B cell (primary cell): ENCODE results near the gene RALBP1. TPM values are rescaled to one million over a fixed set of nuclear protein-coding genes. Genes with fewer than 3 reads are reported as not detected.

Experiments
- ATAC-seq: fragments of 200-7000 bp; cut with Tn5 transposase; one replicate; pipeline ENCODE4 v1.10.0; 2021; ENCODE audit warnings: low read depth, mild to moderate bottlenecking, moderate number of reproducible peaks, moderate library complexity
- CTCF ChIA-PET: fragments of 350-600 bp; sonication (Branson Sonifier 250); formaldehyde crosslinking; loops from one replicate; lab custom pipeline; 2021; ENCODE audit warnings: antibody characterized with exemption, inconsistent platforms; lab: Charles Lee
- POLR2A ChIA-PET: fragments of 350-600 bp; sonication (Branson Sonifier 250); formaldehyde crosslinking; loops from one replicate; lab custom pipeline; 2021; ENCODE audit warnings: antibody characterized with exemption; lab: Charles Lee
- DNase-seq: peaks from one replicate; pipeline ENCODE4 v3.0.0; 2013
- H2AFZ ChIP-seq: 2 replicates; pipeline ENCODE4 v1.6.1; 2012; ENCODE audit warnings: mild to moderate bottlenecking, low read depth, low read length; ENCODE audit not compliant: insufficient read depth, poor library complexity, severe bottlenecking
- H3K27ac ChIP-seq, 2 donors: 1 replicate in 1 of 2; 2 replicates in 1 of 2; pipeline ENCODE4 v1.5.1; 2012 to 2013; ENCODE audit warnings: low read length in 2 of 2, mild to moderate bottlenecking in 2 of 2, moderate library complexity in 1 of 2
- H3K27me3 ChIP-seq, 4 experiments: fragments of 200-600 bp in 1 of 4; sonication (generic) in 1 of 4; replicated peaks in 1 of 4; 1 replicate in 2 of 4; 2 replicates in 2 of 4; pipeline versions ENCODE4 v1.6.1 to v1.7.0; 2013 to 2016; ENCODE audit warnings: low read length in 3 of 4, mild to moderate bottlenecking in 2 of 4, mixed read lengths in 1 of 4, moderate library complexity in 1 of 4; ENCODE audit not compliant: insufficient read depth in 4 of 4, control insufficient read depth in 3 of 4; ENCODE audit errors: control extremely low read depth in 1 of 4
- H3K36me3 ChIP-seq, 2 experiments: replicated peaks in 1 of 2; 1 replicate in 1 of 2; 2 replicates in 1 of 2; pipeline versions ENCODE4 v1.6.1 to v1.7.1; 2013; ENCODE audit warnings: low read length in 1 of 2; ENCODE audit not compliant: insufficient read depth in 2 of 2, control insufficient read depth in 1 of 2; ENCODE audit errors: control extremely low read depth in 1 of 2, extremely low read depth in 1 of 2
- H3K4me1 ChIP-seq, 2 donors: fragments of 200-600 bp in 1 of 2; sonication (generic) in 1 of 2; 1 replicate in 1 of 2; 2 replicates in 1 of 2; pipeline versions ENCODE4 v1.5.1 to v1.6.1; 2013 to 2017; ENCODE audit warnings: low read length in 2 of 2; ENCODE audit not compliant: control insufficient read depth in 2 of 2, insufficient read depth in 2 of 2
- H3K4me2 ChIP-seq: replicated peaks from 2 replicates; pipeline ENCODE3; 2012; ENCODE audit warnings: mild to moderate bottlenecking, low read depth, low read length; ENCODE audit not compliant: poor library complexity, severe bottlenecking
- H3K4me3 ChIP-seq, 5 experiments: fragments of 200-600 bp in 1 of 5; sonication (generic) in 1 of 5; 1 replicate in 3 of 5; 2 replicates in 2 of 5; pipeline versions ENCODE4 v1.5.1 to v1.7.0; 2011 to 2016; ENCODE audit warnings: low read length in 4 of 5, mild to moderate bottlenecking in 4 of 5, low read depth in 2 of 5, control low read depth in 1 of 5, moderate library complexity in 1 of 5; ENCODE audit not compliant: insufficient read depth in 1 of 5; ENCODE audit errors: control extremely low read depth in 1 of 5, extremely low read depth in 1 of 5
- H3K79me2 ChIP-seq: fragments of 200-600 bp; sonication (generic); one replicate; pipeline ENCODE4 v1.6.0; 2016; ENCODE audit warnings: low read length; ENCODE audit not compliant: control insufficient read depth, insufficient read depth
- H3K9ac ChIP-seq: fragments of 200-600 bp; sonication (generic); 2 replicates; pipeline ENCODE4 v1.6.1; 2017; ENCODE audit warnings: mild to moderate bottlenecking, low read length, moderate library complexity
- H3K9me3 ChIP-seq, 3 donors: one replicate each; pipeline versions ENCODE4 v1.6.1 to v1.7.1; 2013; ENCODE audit warnings: low read length in 2 of 3; ENCODE audit not compliant: control insufficient read depth in 2 of 3, insufficient read depth in 1 of 3; ENCODE audit errors: control extremely low read depth in 1 of 3
- H4K20me1 ChIP-seq: 2 replicates; pipeline ENCODE4 v1.6.0; 2012; ENCODE audit warnings: mild to moderate bottlenecking, low read length; ENCODE audit not compliant: insufficient read depth, control insufficient read depth, poor library complexity, severe bottlenecking
- H3K27ac Mint-ChIP-seq: one replicate; pipeline ENCODE4 v1.8.0; 2021; ENCODE audit warnings: mixed read lengths
- H3K27me3 Mint-ChIP-seq: one replicate; pipeline ENCODE4 v1.8.0; 2021; ENCODE audit warnings: mixed read lengths
- H3K4me1 Mint-ChIP-seq: one replicate; pipeline ENCODE4 v1.8.0; 2021; ENCODE audit warnings: mixed read lengths
- H3K4me3 Mint-ChIP-seq: one replicate; pipeline ENCODE4 v1.8.0; 2021; ENCODE audit warnings: mixed read lengths
- H3K9me3 Mint-ChIP-seq: one replicate; pipeline ENCODE4 v1.8.0; 2022; ENCODE audit warnings: mixed read lengths; ENCODE audit not compliant: insufficient read depth
- CTCF ChIP-seq: fragments of 200-600 bp; IDR thresholded peaks from one replicate; pipeline ENCODE4 v1.8.0; 2022; ENCODE audit warnings: antibody characterized with exemption, mild to moderate bottlenecking
- EZH2 ChIP-seq: IDR thresholded peaks from 2 replicates; pipeline ENCODE4 v1.6.1; 2012; ENCODE audit warnings: borderline replicate concordance, low read depth, mild to moderate bottlenecking, moderate library complexity, low read length; ENCODE audit not compliant: insufficient read depth, poor library complexity, severe bottlenecking
- whole genome bisulfite sequencing: methylation state at CpG from one replicate; pipeline ENCODE4 v1.1.5; 2013; ENCODE audit warnings: missing lambda C conversion rate; ENCODE audit not compliant: insufficient coverage; 5-methylcytosine and 5-hydroxymethylcytosine counted together
- intact Hi-C: fragments of 100-400 bp; cut with micrococcal nuclease; formaldehyde crosslinking; loops from one replicate; pipeline ENCODE4 v1.10.0; 2022
- polyA plus RNA-seq: library from polyadenylated mRNA; depleted of rRNA; stranded (reverse); fragments of >200 nt; gene quantifications from 2 replicates; pipeline ENCODE4 v1.2.3, GENCODE V29; 2012
- small RNA-seq: library from RNA; depleted of rRNA; stranded (forward); fragments of <200 nt; gene quantifications from one replicate; pipeline ENCODE3, GENCODE V24; 2012; ENCODE audit warnings: low replicate concordance, low read depth; ENCODE audit not compliant: insufficient read length
- total RNA-seq, 2 donors: library from RNA; stranded (reverse); fragments of 120-200 nt in 1 of 2; gene quantifications; 1 replicate in 1 of 2; 2 replicates in 1 of 2; pipeline versions ENCODE4 v1.2.3 to v1.2.4, GENCODE V29; 2013 to 2022

The RALBP1 gene
- total and polyA plus RNA-seq, 2 donors (not counting 1 experiment from before 2014, with no cell fraction given), result 14.9 to 38.0 TPM

GRCh38 chr18:9581667-9582066 lies 106.4 kb downstream of the RALBP1 start:
- ATAC-seq (no peak), DNase-seq (no peak)
- no peak overlapping the region for H2AFZ ChIP-seq
- no peaks in the 10 kb centered on the region for H3K79me2 ChIP-seq
- no CpG with 5 or more reads among the region's 7 CpGs for WGBS
- no peak overlapping the region for H3K4me2 ChIP-seq
- H3K4me1 Mint-ChIP-seq, result no peaks in the 10 kb centered on the region
- H3K36me3 ChIP-seq, result peaks cover 21 to 31% of the 10 kb centered on the region in 2 experiments
- no peak overlapping the region for H3K4me3 Mint-ChIP-seq
- no peak overlapping the region for H3K4me3 ChIP-seq
- no peaks in the 10 kb centered on the region for H3K27me3 ChIP-seq
- H3K27me3 Mint-ChIP-seq, result no peaks in the 10 kb centered on the region
- no peaks in the 10 kb centered on the region for H4K20me1 ChIP-seq
- H3K9me3 ChIP-seq, result peaks cover 0 to 5% (median 0%) of the 10 kb centered on the region in 3 donors
- no peaks in the 10 kb centered on the region for H3K4me1 ChIP-seq
- TF ChIP-seq EZH2, result no peak
- no peak for TF ChIP-seq CTCF
- H3K27ac Mint-ChIP-seq, result no peak overlapping the region
- H3K9ac ChIP-seq, result no peak overlapping the region
- no peak overlapping the region for H3K27ac ChIP-seq
- H3K9me3 Mint-ChIP-seq, result peaks cover 7% of the 10 kb centered on the region
- ChIA-PET CTCF (interaction anchor here (0.7 kb wide), 1 partner anchor 66 kb away, joined by 3 read pairs; no protein-coding TSS in a partner anchor), POLR2A (no interaction called here)
- intact Hi-C loops, result no loop called here

GRCh38 chr18:9586814-9587213 lies 111.5 kb downstream of the RALBP1 start:
- Histone ChIP-seq H3K9me3 (peaks cover 0 to 2% (median 0%) of the 10 kb centered on the region in 3 donors), H3K9ac (no peak overlapping the region), H3K4me3 (no peak overlapping the region), H3K27me3 (no peaks in the 10 kb centered on the region), H3K4me2 (no peak overlapping the region), H3K4me1 (no peaks in the 10 kb centered on the region), H3K27ac (no peak overlapping the region), H3K36me3 (peaks cover 22 to 28% of the 10 kb centered on the region in 2 experiments), H3K79me2 (no peaks in the 10 kb centered on the region), H2AFZ (no peak overlapping the region), H4K20me1 (no peaks in the 10 kb centered on the region)
- CTCF ChIA-PET, result no interaction called here
- Mint-ChIP-seq H3K27ac (no peak overlapping the region), H3K27me3 (no peaks in the 10 kb centered on the region), H3K4me3 (no peak overlapping the region), H3K4me1 (no peaks in the 10 kb centered on the region), H3K9me3 (peaks cover 7% of the 10 kb centered on the region)
- DNase-seq (no peak), ATAC-seq (no peak)
- TF ChIP-seq EZH2, result no peak
- TF ChIP-seq CTCF, result no peak
- intact Hi-C loops, result no loop called here
- POLR2A ChIA-PET, result no interaction called here
- 90% methylated on average over 2 of the region's 3 CpGs for WGBS

Small RNA genes lying within 50 kb of the gene (small RNA-seq; reads per million reads assigned to genes)
- not detected for gene RNU2-27P

Other genes starting within 250 kb of the RALBP1 start
- 5.5 and 6.3 TPM in 2 replicates for gene TWSG1, start 140.7 kb upstream of the RALBP1 start, total RNA-seq
- 1.1 and 2.0 TPM in 2 replicates for gene TWSG1, start 140.7 kb upstream of the RALBP1 start, polyA plus RNA-seq
- 57.1 and 65.0 TPM in 2 replicates for gene PPP4R1, start 139.0 kb downstream of the RALBP1 start, total RNA-seq
- gene PPP4R1, start 139.0 kb downstream of the RALBP1 start, polyA plus RNA-seq, result 28.4 and 33.4 TPM in 2 replicates
- gene RAB31, start 232.8 kb downstream of the RALBP1 start, total RNA-seq, result 38.5 and 44.6 TPM in 2 replicates
- gene RAB31, start 232.8 kb downstream of the RALBP1 start, polyA plus RNA-seq, result 14.0 and 15.5 TPM in 2 replicates